ENCODE results near the gene ZFP90.

Gene ZFP90

DNA sequence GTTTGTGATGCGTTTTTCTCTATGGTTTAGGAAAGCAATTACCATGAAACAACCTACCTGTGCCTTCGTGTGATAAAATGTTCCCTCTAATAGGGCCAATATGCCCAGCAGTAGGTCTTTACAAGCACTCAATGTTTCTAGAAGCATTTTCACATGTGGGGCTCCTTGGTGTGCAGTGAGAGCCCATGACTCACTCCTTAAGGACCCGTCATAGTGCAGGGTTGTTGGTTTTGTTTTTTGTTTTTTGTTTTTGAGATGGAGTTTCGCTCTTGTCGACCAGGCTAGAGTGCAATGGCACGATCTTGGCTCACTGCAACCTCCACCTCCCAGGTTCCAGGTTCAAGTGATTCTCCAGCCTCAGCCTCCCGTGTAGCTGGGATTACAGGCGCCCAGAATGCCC, 31.1 kb upstream of the ZFP90 start:
- no peak for DNase-seq (ENCODE audit: low read depth)
- TF ChIP-seq, protein P1, sequence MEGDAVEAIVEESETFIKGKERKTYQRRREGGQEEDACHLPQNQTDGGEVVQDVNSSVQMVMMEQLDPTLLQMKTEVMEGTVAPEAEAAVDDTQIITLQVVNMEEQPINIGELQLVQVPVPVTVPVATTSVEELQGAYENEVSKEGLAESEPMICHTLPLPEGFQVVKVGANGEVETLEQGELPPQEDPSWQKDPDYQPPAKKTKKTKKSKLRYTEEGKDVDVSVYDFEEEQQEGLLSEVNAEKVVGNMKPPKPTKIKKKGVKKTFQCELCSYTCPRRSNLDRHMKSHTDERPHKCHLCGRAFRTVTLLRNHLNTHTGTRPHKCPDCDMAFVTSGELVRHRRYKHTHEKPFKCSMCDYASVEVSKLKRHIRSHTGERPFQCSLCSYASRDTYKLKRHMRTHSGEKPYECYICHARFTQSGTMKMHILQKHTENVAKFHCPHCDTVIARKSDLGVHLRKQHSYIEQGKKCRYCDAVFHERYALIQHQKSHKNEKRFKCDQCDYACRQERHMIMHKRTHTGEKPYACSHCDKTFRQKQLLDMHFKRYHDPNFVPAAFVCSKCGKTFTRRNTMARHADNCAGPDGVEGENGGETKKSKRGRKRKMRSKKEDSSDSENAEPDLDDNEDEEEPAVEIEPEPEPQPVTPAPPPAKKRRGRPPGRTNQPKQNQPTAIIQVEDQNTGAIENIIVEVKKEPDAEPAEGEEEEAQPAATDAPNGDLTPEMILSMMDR (conservative IDR thresholded peaks at IDR 0.05; ENCODE audit: low read depth, low read length), result no peak
- no peak overlapping the region for H3K4me3 ChIP-seq (ENCODE audit: low read depth, low read length)

DNA sequence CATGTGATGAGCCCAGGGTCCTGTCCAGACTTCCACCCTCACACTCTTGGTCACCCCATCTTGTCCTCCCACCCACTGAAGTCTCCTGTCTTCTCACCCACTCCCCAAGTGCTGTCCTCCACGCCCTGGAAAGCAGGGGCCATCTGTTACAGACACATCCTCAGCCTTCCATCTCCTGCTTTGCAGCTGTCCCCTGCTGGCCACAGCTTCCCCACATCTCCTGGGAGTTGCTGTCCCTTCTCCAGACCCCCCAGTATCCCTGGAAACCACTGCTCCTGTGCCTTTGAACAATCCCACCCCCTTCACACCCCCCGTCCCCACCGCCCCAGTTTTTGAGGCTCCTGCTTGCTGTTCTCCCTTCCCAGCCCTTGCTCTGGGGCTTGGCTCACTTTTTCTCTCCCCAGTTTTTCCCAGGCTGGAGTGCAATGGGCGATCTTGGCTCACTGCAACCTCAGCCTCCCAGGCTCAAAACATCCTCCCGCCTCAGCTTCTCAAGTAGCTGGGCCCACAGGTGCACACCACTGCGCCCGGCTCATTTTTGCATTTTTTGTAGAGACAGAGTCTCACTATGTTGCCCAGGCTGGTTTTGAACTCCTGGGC, 30.4 kb upstream of the ZFP90 start:
- H3K4me3 ChIP-seq (ENCODE audit: low read depth, low read length), result no peak overlapping the region
- no peak for DNase-seq (ENCODE audit: low read depth)
- TF ChIP-seq, protein P1 (conservative IDR thresholded peaks at IDR 0.05; ENCODE audit: low read depth, low read length), result no peak

DNA sequence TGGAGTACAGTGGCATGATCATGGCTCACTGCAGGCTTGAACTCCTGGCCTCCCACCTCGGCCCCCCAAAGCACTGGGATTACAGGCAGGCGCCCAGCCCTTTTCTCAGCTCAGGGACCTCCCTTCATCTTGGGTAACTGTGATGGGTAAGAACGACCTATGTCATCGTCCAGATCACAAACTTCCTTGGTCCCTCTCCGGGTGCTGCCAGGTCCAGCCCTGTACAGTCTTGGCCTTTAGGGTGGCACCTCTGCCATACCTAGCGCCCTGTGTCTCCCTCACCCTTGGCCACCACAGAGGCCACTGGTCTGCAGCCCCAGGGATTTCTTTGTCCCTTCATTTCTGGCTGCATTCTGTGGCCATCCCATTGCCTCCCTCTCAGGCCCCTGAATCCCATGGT, 29.7 kb upstream of the ZFP90 start:
- H3K4me3 ChIP-seq (ENCODE audit: low read depth, low read length), result no peak overlapping the region
- TF ChIP-seq, protein P1 (conservative IDR thresholded peaks at IDR 0.05; ENCODE audit: low read depth, low read length), result no peak
- no peak for DNase-seq (ENCODE audit: low read depth)

DNA sequence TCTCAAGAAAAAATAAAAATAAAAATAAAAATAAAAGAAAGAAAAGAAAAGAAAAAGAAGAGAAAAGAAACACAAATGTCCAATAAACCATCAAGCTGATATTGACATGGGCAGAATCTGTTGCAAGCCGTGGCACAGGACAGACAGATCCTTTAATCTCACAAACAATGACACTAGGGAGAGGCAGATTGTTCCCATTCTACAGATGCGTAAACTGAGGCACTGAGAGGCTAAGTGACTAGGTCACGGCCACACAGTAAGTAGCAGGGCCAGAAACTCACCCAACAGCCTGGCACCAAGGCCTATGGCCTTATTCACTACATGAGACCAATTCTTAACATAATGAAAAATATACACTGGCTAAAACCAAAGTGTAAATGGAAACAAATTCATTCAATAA, 28.3 kb upstream of the ZFP90 start:
- H3K4me3 ChIP-seq (ENCODE audit: low read depth, low read length), result no peak overlapping the region
- DNase-seq (ENCODE audit: low read depth), result no peak
- TF ChIP-seq, protein P1 (conservative IDR thresholded peaks at IDR 0.05; ENCODE audit: low read depth, low read length), result no peak

GRCh38 chr16:68512183-68512582, 26.9 kb upstream of the ZFP90 start:
- TF ChIP-seq, protein P1 (conservative IDR thresholded peaks at IDR 0.05; ENCODE audit: low read depth, low read length), result no peak
- no peak for DNase-seq (ENCODE audit: low read depth)
- no peak overlapping the region for H3K4me3 ChIP-seq (ENCODE audit: low read depth, low read length)

DNA sequence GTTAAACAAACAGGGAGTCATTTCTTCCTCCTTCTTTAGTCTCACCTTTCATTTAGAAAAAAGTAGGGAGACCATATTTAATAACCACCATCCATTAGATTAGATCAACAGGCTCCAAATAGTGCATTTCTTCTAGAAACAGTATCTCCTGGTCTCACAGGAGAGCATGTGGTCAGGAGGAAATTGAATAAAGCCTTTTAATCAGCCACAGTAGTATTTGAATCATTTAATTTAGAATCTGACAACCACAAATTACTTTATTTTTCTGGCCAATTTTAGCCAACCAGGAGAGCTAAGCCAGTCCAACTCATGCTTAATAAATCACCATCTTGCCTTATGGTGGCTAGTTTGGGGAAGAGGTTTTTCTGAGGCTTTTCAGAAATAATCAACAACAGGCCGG, 26.3 kb upstream of the ZFP90 start:
- H3K4me3 ChIP-seq (ENCODE audit: low read depth, low read length), result no peak overlapping the region
- TF ChIP-seq, protein P1 (conservative IDR thresholded peaks at IDR 0.05; ENCODE audit: low read depth, low read length), result no peak
- DNase-seq (ENCODE audit: low read depth), result no peak

GRCh38 chr16:68514511-68514910, 24.6 kb upstream of the ZFP90 start:
- TF ChIP-seq, protein P1 (conservative IDR thresholded peaks at IDR 0.05; ENCODE audit: low read depth, low read length), result no peak
- H3K4me3 ChIP-seq (ENCODE audit: low read depth, low read length), result no peak overlapping the region
- DNase-seq (ENCODE audit: low read depth), result no peak
